ENCODE measurements around the gene WDFY3. TPM values are rescaled to one million over a fixed set of nuclear protein-coding genes. Genes with fewer than 3 reads are reported as not detected.
A peak's percentile ranks its signal among the peaks of the same experiment; 100 is the strongest.

The WDFY3 gene
- total RNA-seq, 3 donors from 2014 or later = 119 to 156 (median 125) TPM

- Histone ChIP-seq H3K4me1 (no peaks in the 10 kb centered on the region), H3K4me3 (no peak overlapping the region), H3K27me3 (no peaks in the 10 kb centered on the region), H3K9me3 (peaks cover 0 to 4% of the 10 kb centered on the region in 2 donors), H3K36me3 (no peaks in the 10 kb centered on the region), H3K27ac (no peak overlapping the region)
- no peak for DNase-seq (ENCODE audit: low spot score in 2 of 2)
- TF ChIP-seq POLR2A (IDR thresholded peaks at IDR 0.05) = no peak
- TF ChIP-seq POLR2AphosphoS5 (IDR thresholded peaks at IDR 0.05) = no peak
- TF ChIP-seq CTCF (IDR thresholded peaks at IDR 0.05) = no peak
- intact Hi-C loops (cut with DNase I; ENCODE audit: low total_unique reads) = no loop called here
These were observed 19.5 kb upstream of the WDFY3 start for GRCh38 chr4:84985952-84986351.

GRCh38 chr4:84977396-84977795 is 10.9 kb upstream of the WDFY3 start:
- no peak for TF ChIP-seq POLR2A (IDR thresholded peaks at IDR 0.05)
- no peak for TF ChIP-seq POLR2AphosphoS5 (IDR thresholded peaks at IDR 0.05)
- TF ChIP-seq CTCF (IDR thresholded peaks at IDR 0.05) = no peak
- no peak overlapping the region for H3K27ac ChIP-seq
- no peaks in the 10 kb centered on the region for H3K36me3 ChIP-seq
- H3K4me1 ChIP-seq = no peaks in the 10 kb centered on the region
- H3K27me3 ChIP-seq = no peaks in the 10 kb centered on the region
- intact Hi-C loops (cut with DNase I; ENCODE audit: low total_unique reads) = loop anchor here (5.0 kb wide), 1 partner anchor 235 kb away; no protein-coding TSS in a partner anchor
- no peak overlapping the region for H3K4me3 ChIP-seq
- DNase-seq (ENCODE audit: low spot score in 2 of 2) = no peak
- no peaks in the 10 kb centered on the region for H3K9me3 ChIP-seq

GRCh38 chr4:84973856-84974255 is 7.4 kb upstream of the WDFY3 start:
- Histone ChIP-seq H3K4me1 (no peaks in the 10 kb centered on the region), H3K27ac (no peak overlapping the region), H3K9me3 (no peaks in the 10 kb centered on the region), H3K27me3 (no peaks in the 10 kb centered on the region), H3K36me3 (no peaks in the 10 kb centered on the region), H3K4me3 (no peak overlapping the region)
- intact Hi-C loops (cut with DNase I; ENCODE audit: low total_unique reads) = no loop called here
- DNase-seq (ENCODE audit: low spot score in 2 of 2) = no peak
- no peak for TF ChIP-seq POLR2AphosphoS5 (IDR thresholded peaks at IDR 0.05)
- TF ChIP-seq POLR2A (IDR thresholded peaks at IDR 0.05) = no peak
- TF ChIP-seq CTCF (IDR thresholded peaks at IDR 0.05) = no peak

GRCh38 chr4:84971319-84971932 is 4.9 kb upstream of the WDFY3 start:
- TF ChIP-seq CTCF (IDR thresholded peaks at IDR 0.05) (peak in 2 of 3 donors; percentile 53 to 54), POLR2AphosphoS5 (IDR thresholded peaks at IDR 0.05) (no peak), POLR2A (IDR thresholded peaks at IDR 0.05) (no peak)

GRCh38 chr4:84968925-84969324 is 2.4 kb upstream of the WDFY3 start:
- Histone ChIP-seq H3K27ac (no peak overlapping the region), H3K4me3 (no peak overlapping the region), H3K36me3 (no peaks in the 10 kb centered on the region), H3K4me1 (no peaks in the 10 kb centered on the region), H3K27me3 (no peaks in the 10 kb centered on the region), H3K9me3 (no peaks in the 10 kb centered on the region)
- TF ChIP-seq CTCF (IDR thresholded peaks at IDR 0.05) = no peak
- no peak for TF ChIP-seq POLR2A (IDR thresholded peaks at IDR 0.05)
- TF ChIP-seq POLR2AphosphoS5 (IDR thresholded peaks at IDR 0.05) = no peak
- intact Hi-C loops (cut with DNase I; ENCODE audit: low total_unique reads) = no loop called here
- no peak for DNase-seq (ENCODE audit: low spot score in 2 of 2)

More at GRCh38 chr4:84971319-84971932, 4.9 kb upstream of the WDFY3 start:
- Histone ChIP-seq H3K36me3 (no peaks in the 10 kb centered on the region), H3K4me1 (no peaks in the 10 kb centered on the region), H3K27ac (no peak overlapping the region), H3K9me3 (no peaks in the 10 kb centered on the region), H3K27me3 (no peaks in the 10 kb centered on the region), H3K4me3 (no peak overlapping the region)
- DNase-seq (ENCODE audit: low spot score in 2 of 2) = no peak
- intact Hi-C loops (cut with DNase I; ENCODE audit: low total_unique reads) = no loop called here
